IMR-90 (cell line): Measurements from ENCODE around the gene OR1M1.

Experiments
- CEBPB ChIP-seq: IDR thresholded peaks from 2 replicates; pipeline ENCODE4 v1.6.1; 2012; ENCODE audit warnings: low read depth, low read length, improper control_type of control experiment
- CHD1 ChIP-seq: IDR thresholded peaks from 2 replicates; pipeline ENCODE4 v1.6.1; 2012; ENCODE audit warnings: low read depth, low read length, improper control_type of control experiment
- CTCF ChIP-seq: conservative IDR thresholded peaks from 2 replicates; pipeline ENCODE4 v1.5.1; 2012; ENCODE audit warnings: mild to moderate bottlenecking, low read depth, low read length, improper control_type of control experiment
- ELK1 ChIP-seq: fragments of 150-350 bp; IDR thresholded peaks from 2 replicates; pipeline ENCODE4 v1.6.1; 2016; ENCODE audit warnings: low read depth, mild to moderate bottlenecking, low read length, moderate library complexity, borderline replicate concordance
- FOS ChIP-seq: fragments of 150-350 bp; IDR thresholded peaks from 2 replicates; pipeline ENCODE4 v1.6.1; 2016; ENCODE audit warnings: low read depth, low read length
- MAFK ChIP-seq: IDR thresholded peaks from 2 replicates; pipeline ENCODE4 v1.6.1; 2012; ENCODE audit warnings: low read depth, low read length, improper control_type of control experiment
- MXI1 ChIP-seq: IDR thresholded peaks from 2 replicates; pipeline ENCODE4 v1.6.1; 2012; ENCODE audit warnings: low read depth, mild to moderate bottlenecking, low read length, moderate library complexity, borderline replicate concordance
- NFE2L2 ChIP-seq: fragments of 150-350 bp; IDR thresholded peaks from 2 replicates; pipeline ENCODE4 v1.6.1; 2016; ENCODE audit warnings: low read depth, mild to moderate bottlenecking, low read length
- POLR2A ChIP-seq: IDR thresholded peaks from 2 replicates; pipeline ENCODE4 v1.6.1; 2012; ENCODE audit warnings: mild to moderate bottlenecking, low read depth, low read length
- RAD21 ChIP-seq: IDR thresholded peaks from 2 replicates; pipeline ENCODE4 v1.6.1; 2012; ENCODE audit warnings: low read length, improper control_type of control experiment
- RCOR1 ChIP-seq: IDR thresholded peaks from 2 replicates; pipeline ENCODE4 v1.6.1; 2012; ENCODE audit warnings: mild to moderate bottlenecking, low read length, improper control_type of control experiment; ENCODE audit not compliant: insufficient replicate concordance
- RFX5 ChIP-seq: IDR thresholded peaks from 2 replicates; pipeline ENCODE4 v1.8.0; 2012; ENCODE audit warnings: low read depth, mild to moderate bottlenecking, low read length, moderate library complexity
- SMC3 ChIP-seq: fragments of 150-350 bp; IDR thresholded peaks from 2 replicates; pipeline ENCODE4 v1.6.1; 2016; ENCODE audit warnings: low read depth, mild to moderate bottlenecking, antibody characterized with exemption, low read length, moderate library complexity
- USF2 ChIP-seq: fragments of 150-350 bp; IDR thresholded peaks from 2 replicates; pipeline ENCODE4 v1.6.1; 2017; ENCODE audit warnings: mild to moderate bottlenecking, antibody characterized with exemption, low read length, low read depth

GRCh38 chr19:9054207-9054606 lies 32.7 kb upstream of the OR1M1 start:
- TF ChIP-seq CTCF (no peak), RAD21 (no peak), POLR2A (no peak), MAFK (no peak), ELK1 (no peak), MXI1 (no peak), CEBPB (no peak), RCOR1 (no peak), SMC3 (no peak), USF2 (no peak), NFE2L2 (no peak), RFX5 (no peak), FOS (no peak), CHD1 (no peak)
